NCI-H2196 treated with DMSO at 0.1 percent for 48 hours (cell line): ENCODE results near the gene NOLC1.
"Not testable (repeated sequence)": the region's sequence is repeated elsewhere in the genome, so short reads cannot be mapped to it uniquely, and the experiment has no call there.

Experiments
- DNase-seq: peaks from one replicate; lab custom pipeline; 2025; ENCODE audit not compliant: unreplicated experiment; lab: John Stamatoyannopoulos, UW

Gene NOLC1

DNA sequence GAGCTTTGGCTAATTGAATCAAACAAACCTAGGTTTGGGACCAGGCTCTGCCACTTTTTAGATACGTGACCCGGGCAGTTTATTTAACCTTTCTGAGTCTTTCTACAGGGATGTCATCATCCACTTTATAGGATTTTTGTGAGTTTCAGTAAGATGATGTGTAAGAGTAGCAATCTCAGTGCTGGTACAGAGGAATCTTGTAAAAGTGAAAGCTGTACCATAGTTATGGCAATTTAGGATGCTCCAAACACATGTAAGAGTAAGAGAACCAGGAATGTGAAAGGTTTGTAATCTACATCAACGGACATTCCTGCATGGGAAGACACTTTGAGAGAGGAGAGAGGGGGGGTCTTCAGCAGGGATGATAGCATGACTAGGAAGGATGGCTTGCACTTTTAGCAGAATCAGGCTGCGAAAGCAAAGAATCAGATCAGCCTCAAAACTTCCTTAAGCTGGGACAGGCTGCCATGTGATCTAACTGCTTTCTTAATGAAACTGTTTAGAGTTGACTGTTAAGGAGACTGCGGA, 968 bp downstream of the NOLC1 start:
- no peak for DNase-seq

DNA sequence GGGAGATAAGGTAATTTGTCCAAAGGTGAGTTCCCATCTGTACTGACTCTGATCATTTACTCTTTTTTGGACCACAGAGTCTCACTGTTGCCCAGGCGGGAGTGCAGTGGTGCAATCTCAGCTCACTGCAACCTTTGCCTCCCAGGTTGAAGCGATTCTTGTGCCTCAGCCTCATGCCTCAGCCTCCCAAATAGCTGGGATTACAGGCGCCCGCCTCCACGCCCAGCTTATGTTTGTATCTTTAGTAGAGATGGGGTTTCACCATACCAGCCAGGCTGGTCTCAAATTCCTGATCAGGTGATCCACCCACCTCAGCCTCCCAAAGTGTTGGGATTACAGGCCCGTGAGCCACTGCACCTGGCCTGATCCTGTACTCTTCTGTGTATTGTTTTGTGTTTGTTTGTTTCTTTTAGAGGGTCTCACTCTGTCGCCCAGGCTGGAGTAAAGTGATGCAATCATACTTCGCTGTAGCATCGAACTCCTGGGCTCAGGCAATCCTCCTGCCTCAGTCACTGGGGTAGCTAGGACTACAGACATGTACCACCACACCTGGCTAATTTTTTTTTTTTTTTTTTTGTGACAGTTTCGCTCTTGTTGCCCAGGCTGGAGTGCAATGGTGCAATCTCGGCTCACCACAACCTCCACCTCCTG, 2.4 kb downstream of the NOLC1 start:
- DNase-seq: no peak

DNA sequence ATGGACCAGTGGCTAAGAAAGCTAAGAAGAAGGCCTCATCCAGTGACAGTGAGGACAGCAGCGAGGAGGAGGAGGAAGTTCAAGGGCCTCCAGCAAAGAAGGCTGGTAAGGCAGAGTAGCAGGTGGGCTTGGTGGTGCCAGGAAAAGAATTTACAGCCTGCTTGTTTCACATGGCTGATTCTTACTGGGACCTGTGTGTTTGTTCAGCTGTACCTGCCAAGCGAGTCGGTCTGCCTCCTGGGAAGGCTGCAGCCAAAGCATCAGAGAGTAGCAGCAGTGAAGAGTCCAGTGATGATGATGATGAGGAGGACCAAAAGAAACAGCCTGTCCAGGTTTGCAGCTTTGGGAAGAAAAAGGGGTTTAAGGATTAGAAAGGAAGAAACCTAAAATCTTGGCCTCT, 5.0 kb downstream of the NOLC1 start:
- DNase-seq: no peak

DNA sequence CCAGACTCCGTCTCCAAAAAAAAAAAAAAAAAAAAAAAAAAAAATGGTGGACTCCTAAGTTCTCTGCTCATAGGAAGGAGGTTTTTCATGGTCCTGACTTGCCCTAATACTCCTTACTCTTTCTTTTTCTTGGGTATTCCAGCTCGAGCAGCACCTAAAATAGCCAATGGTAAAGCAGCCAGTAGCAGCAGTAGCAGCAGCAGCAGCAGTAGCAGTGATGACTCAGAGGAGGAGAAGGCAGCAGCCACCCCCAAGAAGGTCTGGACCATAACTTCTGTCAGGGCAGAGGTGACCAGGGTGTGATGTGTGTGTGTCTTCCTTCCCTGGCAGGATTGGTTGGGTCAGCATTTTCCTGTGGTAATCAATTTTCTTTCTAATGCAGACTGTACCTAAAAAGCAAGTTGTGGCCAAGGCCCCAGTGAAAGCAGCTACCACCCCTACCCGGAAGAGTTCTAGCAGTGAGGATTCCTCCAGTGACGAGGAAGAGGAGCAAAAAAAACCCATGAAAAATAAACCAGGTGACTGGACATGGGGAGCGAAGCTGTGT, 6.9 kb downstream of the NOLC1 start:
- DNase-seq: no peak

DNA sequence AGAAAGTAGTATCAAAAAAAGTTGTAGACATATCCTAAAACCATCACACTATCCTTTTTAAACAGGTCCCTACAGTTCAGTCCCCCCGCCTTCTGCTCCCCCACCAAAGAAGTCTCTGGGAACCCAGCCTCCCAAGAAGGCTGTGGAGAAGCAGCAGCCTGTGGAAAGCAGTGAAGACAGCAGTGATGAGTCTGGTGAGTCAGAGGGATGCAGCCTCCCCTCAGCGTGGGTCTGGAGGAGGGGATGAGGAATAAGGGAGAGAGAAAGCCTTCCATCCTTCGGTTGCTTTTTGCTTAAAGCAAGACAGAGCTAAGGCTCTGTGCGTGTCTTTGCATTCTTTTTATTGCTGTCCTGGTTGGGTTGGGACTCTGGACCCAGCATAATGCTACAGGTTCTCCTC, 7.6 kb downstream of the NOLC1 start:
- no peak for DNase-seq

DNA sequence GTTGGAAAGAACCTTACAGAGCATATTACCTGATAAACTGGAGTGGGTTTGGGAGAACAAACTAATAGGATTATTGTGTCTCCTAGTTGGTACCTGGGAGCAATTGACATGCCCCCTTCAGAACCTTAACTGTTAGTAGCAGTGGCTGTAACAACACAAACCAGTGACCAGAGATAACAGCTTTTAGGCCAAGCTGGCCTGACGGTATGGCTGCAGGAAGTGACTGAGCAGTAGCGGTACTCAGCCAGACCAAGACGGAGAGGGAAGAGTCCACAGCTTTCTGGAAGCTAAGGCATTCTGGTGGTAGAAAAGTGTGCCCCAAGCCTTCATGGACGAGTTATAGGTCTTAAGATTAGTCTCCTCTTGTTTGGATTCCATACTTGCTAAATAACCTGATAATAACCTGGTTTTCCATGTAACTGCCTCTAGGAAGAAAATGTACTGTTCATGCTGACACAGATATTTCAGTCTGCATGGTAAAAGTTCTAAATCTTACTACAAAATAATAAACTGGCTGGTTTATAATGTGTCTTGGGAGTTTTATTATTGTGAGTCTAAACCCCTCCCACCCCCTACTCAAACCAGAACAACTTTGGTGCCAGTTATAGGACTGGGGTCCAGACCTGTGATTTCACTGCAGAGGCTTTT, 11.3 kb downstream of the NOLC1 start:
- DNase-seq: no peak

DNA sequence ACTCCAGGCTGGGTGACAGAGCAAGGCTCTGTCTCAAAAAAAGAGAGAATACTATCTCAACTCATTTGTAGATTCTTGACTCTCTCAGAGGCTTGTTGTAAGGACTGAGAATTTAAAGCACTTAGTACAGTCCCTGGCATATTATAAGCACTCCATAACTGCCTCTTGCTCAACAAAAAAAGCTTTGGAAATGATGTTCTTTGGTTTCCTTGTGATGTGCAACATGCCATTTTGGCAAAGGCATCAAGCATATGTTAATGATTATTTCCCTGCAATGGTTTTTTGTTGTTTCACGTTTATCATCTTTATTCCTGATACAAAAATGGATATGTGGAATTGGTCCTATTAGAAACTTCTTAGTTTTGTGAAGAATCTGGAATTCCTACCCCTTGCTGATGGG, 15.7 kb downstream of the NOLC1 start:
- DNase-seq: no peak

DNA sequence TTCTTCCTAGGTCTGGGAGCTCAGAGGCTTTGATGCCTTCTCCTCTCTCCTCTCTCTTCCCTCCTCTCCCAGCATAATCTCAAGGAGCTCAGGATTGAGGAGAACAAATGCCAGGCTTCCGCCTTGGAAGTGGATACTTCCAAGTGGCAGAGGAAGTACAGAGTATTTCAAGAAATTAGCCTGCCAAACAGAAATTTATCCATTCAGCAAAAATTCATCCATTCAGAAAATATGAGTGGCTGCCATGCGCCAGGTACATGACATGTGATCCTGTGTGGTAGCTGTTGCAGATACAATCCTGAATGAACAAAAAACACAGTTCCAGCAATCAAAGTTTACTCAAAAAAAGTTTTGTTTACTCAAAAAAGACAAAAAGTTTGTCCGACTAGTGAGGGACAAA, 18.4 kb downstream of the NOLC1 start:
- DNase-seq: no peak

DNA sequence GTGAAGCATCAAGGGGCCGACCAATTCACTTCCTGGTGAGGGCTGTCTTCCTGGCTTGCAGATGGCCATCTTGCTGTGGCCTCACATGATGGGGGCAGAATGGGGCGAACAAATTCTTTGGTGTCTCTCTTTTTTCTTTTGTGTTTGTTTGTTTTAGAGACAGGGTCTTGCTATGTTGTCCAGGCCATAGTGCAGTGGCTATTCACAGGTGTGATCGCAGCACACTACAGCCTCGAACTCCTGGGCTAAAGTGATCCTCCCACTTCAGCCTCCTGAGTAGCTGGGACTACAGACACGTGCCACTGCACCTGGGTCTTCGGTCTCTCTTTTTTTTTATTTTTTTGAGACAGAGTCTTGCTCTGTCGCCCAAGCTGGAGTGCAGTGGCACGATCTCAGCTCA, 20.1 kb downstream of the NOLC1 start:
- no peak for DNase-seq

DNA sequence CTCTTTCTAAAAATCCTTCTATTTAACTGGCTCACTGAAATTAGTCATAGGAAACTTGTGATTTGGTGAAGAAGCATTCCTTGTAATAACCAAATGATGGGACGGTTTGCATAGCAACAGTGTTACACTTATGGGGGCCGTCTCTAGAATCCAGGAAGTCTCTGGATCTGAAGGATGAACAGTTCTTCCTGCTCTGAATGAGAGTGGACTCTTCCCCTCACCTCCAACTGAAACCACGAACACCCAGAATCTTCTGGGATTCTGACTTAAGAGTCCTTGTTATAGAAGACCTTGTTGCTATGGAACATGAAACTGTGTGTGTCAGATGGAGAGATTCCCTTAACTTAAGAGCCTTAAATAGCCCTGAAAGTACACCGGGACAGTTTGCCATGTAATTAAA, 23.2 kb downstream of the NOLC1 start:
- no peak for DNase-seq

DNA sequence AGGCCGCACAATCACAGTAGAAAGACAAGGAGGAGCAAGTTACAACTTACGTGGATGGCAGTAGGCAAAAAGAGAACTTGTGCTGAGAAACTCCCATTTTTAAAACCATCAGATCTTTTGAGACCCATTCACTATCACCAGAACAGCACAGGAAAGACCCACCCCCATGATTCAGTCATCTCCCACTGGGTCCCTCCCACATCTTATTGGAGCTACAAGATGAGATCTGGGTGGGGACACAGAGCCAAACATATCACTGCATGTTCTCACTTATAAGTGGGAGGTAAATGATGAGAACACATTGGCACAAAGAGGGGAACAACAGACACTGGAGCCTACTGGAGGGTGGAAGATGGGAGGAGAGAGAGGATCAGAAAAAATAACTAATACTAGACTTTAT, 32.4 kb downstream of the NOLC1 start:
- no peak for DNase-seq

DNA sequence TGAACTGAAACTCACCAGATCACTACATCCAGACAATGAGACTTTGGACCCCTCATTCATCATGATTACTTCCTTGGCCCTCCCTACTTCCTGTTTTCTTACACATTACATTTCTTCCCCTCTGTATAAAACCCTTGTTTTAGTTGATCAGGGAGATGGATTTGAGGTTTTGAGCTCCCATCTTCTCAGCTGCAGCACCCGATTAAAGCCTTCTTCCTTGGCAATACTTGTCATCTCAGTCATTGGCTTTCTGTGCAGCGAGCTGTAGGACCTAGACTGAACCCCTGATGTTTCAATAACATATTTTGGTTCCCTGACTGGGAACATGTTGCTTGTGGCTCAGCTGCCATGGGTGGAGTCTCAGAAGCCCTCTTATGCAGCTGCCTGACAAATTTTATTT, 33.1 kb downstream of the NOLC1 start:
- no peak for DNase-seq

DNA sequence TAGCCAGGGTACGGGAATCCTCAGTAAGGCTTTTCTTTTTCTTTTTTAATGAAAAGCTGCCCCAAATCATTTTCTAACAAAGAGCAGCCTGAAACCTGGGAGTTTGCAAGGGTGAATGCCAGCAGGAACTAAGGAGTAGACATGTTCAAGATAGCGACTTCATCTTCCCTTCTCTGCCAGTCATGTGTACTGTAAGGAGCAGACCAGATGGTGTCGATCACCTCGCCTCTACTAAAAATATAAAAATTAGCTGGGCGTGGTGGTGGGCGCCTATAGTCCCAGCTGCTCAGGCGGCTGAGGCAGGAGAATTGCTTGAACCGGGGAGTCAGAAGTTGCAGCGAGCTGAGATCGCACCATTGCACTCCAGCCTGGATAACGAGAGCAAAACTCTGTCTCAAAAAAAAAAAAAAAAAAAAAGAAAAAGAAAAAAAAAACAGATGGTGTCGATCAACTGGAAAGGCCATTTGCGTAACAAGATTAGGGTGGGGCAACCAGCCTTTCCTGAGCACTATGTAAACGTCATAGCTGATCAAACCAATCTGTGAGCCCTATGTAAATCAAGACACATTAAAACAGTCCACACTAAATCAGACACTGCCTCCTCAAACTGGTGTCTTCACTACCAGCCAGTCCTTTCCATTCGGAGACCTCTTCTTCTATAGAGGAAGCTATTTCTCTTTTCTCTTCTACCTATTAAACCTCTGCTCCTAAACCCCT, 33.8 kb downstream of the NOLC1 start:
- no peak for DNase-seq

DNA sequence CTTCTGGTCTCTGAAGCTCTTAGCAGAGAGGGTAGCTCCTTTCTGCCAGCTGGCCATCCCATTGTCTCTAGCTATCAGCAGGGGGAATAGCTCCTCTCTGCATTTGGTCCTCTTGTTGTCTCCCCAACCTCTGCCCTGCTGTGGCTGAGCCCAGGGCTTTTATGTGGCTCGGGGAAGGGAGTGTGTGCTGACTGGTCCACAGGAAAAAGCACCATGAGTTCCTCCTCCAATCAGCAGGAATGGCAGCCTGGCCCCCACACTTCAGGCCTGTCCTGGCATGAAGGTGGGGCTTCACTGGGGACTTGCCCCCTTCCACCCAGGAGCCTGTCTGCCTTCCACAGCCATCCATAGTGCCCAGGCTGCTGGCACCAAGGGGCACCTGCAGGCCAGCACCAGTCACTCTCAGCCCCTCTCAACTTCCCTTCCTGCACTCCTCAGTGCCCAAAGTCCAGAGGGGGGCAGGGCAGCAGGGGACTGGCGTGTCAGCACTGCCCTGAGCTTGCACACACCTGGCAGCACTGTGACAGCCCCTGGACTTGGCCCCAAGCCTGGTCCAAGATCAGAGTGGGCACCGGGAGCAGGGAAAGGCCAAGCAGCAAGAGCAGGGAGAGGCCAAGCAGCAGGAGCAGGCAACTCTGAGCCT, 36.2 kb downstream of the NOLC1 start:
- DNase-seq: no peak

DNA sequence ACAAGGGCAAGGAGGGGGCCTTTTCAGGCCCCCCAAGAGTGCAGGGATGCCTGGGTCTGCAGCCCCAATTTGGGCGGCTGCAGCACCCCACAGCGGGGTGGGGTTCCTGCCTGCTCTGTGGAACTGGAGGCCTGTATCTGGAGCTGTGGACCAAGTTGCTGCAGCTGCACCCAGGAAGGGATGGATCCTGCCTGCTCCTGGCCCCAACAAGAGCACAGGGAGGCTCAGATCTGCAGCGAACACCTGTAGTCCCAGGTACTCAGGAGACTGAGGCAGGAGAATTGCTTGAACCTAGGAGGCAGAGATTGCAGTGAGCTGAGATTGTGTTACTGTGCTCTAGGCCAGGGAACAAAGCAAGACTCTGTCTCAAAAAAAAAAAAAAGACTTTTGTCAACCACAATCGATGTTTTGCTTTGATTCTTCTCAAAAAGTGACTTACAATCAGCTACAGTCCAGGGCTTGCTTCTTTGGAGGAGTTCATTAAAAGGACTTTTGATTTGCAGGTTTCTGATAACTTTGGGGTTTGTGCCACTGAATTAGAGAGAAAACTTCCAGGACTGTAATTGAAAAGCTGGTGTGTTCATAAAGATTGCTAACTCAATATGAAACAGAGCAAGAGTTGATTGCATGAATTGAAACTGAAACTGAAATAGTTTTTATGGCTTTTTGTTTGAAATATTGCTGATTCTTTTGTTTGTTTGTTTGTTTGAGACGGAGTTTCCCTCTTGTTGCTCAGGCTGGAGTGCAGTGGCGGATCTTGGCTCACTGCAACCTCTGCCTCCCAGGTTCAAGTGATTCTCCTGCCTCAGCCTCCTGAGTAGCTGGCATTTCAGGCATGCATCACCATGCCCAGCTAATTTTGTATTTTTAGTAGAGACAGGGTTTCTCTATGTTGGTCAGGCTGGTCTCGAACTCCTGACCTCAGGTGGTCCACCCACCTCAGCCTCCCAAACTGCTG, 37.0 kb downstream of the NOLC1 start:
- DNase-seq: not testable (repeated sequence)

DNA sequence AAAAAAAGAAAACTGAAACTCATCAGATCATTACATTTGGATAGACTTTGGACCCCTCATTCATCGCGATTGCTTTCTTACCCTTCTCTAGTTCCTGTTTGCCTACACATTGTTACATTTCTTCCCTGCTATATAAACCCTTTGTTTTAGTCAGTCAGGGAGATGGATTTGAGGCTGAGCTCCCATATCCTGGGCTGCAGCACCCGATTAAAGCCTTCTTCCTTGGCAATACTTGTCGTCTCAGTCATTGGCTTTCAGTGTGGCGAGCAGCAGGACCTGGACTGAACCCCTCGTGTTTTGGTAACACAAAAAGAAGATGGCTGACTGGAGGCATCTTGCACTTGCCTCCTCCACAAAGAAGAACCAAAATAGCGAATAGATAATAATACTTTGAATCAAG, 39.8 kb downstream of the NOLC1 start:
- DNase-seq: no peak

DNA sequence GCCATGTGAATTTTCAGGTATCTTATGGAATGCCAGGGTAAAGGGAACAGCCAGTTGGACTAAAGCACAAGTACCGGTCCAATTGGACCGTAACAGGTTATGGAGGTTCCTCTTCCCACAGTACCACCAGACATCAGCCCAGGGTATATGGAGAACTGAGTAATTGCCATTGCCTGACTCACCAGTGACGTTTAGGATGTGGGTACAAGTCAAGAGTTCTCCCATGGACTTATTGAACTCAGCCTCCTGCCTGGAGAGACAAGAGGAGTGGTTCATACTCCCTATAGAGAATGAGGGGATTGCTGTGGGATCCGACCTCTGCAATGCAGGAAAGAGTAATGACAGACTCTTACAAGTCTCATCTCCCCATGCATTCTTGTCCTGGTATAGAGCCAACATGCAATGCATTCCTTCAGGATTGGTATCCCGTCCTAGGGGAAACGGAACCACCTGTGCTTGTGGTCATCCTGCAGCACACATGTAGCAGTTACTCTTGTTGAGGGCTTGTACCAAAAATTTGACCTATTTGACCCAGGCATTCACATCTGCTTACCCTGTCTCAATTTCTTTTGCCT, 43.2 kb downstream of the NOLC1 start:
- no peak for DNase-seq

DNA sequence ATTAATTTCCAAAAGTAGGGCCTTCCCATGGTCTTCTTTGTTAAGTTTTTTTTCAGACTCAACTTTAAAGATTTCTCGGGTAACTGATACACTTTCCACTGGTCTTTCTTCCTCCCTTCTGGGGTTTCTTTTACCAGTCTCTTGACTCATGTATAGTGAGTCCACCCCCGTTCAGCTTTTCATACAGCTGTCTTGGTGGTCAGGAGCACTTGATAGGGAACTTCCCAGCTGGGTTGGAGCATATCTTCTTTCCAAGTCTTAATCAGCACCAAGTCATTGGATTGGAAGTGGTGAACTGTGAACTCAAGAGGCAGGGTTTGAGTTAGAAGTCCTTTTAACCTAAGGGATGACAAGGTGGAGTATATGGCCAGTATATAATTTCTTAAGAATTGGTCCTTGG, 44.7 kb downstream of the NOLC1 start:
- DNase-seq: no peak

DNA sequence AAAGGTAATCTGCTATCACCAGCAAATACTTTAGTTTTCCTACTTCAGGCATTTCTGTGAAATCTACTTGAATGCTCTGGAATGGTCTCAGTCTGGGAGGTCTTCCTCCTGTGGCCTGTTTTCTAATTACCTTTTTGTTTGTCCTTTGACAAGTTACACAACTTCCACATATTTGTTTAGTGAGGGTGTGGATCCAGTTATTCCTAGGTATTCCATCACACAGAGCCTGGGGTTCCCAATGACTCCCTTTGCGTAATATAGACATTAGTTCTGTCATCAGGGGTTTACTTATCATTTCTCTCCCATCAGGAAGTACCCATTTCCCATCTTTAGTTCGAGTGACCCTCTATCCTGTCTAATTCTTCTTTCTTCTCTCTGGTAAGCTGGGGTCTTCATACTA, 45.8 kb downstream of the NOLC1 start:
- no peak for DNase-seq
